MM.1S (cell line): ENCODE results near the gene HSDL2.

ENCODE experiments used
- CTCF ChIP-seq: fragments of 300-600 bp; sonication (generic); IDR thresholded peaks from 2 replicates; pipeline ENCODE4 v1.5.1; 2016; ENCODE audit warnings: antibody characterized with exemption, low read length, mixed read lengths
- EZH2 ChIP-seq: fragments of 300-600 bp; sonication (generic); optimal IDR thresholded peaks from 2 replicates; pipeline ENCODE3; 2017; ENCODE audit warnings: low read depth, mild to moderate bottlenecking, antibody characterized with exemption, low read length, mixed read lengths
- EZH2phosphoT487 ChIP-seq: fragments of 300-600 bp; sonication (generic); IDR thresholded peaks from 2 replicates; pipeline ENCODE4 v1.6.1; 2018; ENCODE audit warnings: antibody characterized with exemption, low read length

- no peak for TF ChIP-seq CTCF
- TF ChIP-seq EZH2, result no peak
- no peak for TF ChIP-seq EZH2phosphoT487
These were observed 12.4 kb upstream of the HSDL2 start for GRCh38 chr9:112367465-112367864.
